Stimulated activated effector memory CD8-positive, alpha-beta T cell treated with anti-CD3 and anti-CD28 coated beads, Interleukin-12 subunit alpha, Interleukin-12 subunit beta, amount 100 ng/mL, for 72 hours (primary cell): ENCODE data around the gene CNPY1.
"Not testable (repeated sequence)": the region's sequence is repeated elsewhere in the genome, so short reads cannot be mapped to it uniquely, and the experiment has no call there.

Source experiments
- ATAC-seq: fragments of 150-1000 bp; cut with Tn5 transposase; 2 replicates; pipeline ENCODE4 v1.10.0; 2021
- DNase-seq, 2 donors: peaks; one replicate each; pipeline ENCODE4 v3.0.0; 2021 to 2022; ENCODE audit warnings: low spot score in 2 of 2
- H3K27ac Mint-ChIP-seq: one replicate; pipeline ENCODE4 v1.8.0; 2022; ENCODE audit warnings: mild to moderate bottlenecking, mixed read lengths
- H3K36me3 Mint-ChIP-seq: one replicate; pipeline ENCODE4 v1.8.0; 2022; ENCODE audit warnings: mild to moderate bottlenecking, mixed read lengths
- H3K4me1 Mint-ChIP-seq: one replicate; pipeline ENCODE4 v1.8.0; 2022; ENCODE audit warnings: mixed read lengths
- H3K4me3 Mint-ChIP-seq: one replicate; pipeline ENCODE4 v1.8.0; 2022; ENCODE audit warnings: mild to moderate bottlenecking, mixed read lengths
- H3K9me3 Mint-ChIP-seq: one replicate; pipeline ENCODE4 v1.8.0; 2022; ENCODE audit warnings: mixed read lengths

CNPY1 gene

DNA sequence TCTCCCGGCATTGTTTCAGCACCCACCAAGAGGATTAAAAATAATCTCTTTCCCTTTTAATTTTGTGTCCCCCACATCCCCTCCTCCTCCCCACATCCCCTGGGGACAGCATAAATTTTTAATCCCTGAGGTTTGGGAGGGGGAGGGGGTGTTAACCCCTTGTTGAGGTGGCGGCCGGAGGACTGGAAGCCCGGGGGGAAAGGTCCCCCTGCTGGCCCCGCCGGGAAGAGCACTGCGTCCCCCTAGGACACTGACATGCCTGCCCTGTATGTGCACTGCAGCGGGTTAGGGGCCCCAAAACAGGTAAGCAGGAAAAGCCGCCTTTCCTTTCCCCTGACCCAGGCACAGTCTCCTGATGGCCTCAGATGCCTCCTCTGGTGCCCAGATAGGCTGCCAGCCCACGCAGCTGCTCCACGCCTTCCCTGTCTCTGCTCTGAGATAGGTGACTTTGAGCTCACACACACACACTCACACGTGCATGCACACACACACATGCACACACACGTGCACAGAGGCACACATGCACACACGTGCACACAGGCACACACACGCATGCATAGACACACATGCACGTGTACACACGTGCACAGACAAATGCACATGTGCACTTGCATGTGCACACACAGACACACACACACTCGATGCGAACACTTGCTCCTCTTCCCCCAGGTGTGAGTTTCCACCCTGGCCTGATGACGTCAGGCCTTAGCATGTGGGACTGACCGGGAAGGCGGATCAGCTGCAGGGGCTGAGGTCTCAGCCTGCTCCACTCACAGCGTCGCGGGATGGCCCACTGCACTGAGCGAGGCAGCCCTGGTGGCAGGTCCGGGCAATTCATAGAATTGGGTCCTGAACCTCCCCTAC lies 12.3 kb downstream of the CNPY1 start:
- peak; percentile 62 for ATAC-seq
- H3K9me3 Mint-ChIP-seq = no peaks in the 10 kb centered on the region
- H3K36me3 Mint-ChIP-seq = peaks cover 5% of the 10 kb centered on the region
- no peak overlapping the region for H3K27ac Mint-ChIP-seq
- peak overlapping the region; percentile 56 for H3K4me3 Mint-ChIP-seq
- DNase-seq = peak in 1 of 2 donors; percentile 73
- peaks cover 19% of the 10 kb centered on the region for H3K4me1 Mint-ChIP-seq

DNA sequence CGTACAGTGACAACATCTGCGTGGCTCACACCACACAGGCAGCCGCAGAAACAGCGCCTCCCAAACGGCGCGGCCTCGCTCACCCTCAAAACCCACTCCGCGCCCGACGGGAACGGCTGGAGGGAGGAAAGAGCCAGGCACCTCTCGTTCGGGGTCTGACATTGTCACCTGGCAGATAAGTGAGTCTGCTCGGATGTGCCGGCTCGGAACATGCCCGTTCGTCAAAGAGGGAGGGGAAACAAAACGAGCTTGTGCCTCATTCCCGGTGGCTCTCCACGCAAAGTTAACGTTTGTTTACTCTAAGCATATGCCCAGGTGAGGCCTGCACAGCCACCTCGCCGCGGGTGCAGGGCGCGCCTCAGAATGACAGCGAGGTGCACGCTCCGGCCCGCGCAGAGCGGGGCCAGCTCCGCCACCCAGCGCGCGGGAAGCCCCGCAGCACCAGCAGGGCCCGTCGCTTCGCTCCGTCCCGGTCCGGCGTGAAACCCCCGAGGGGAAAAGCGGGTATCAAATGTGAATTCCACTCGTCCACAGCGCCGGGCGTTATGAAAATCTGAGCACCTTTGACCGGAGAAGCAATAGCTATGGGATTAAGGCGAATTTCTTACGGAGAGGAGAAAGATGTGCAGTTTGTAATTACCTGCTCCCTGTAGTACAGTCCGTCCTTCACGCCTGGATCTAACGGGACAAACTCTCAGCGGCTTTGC lies 13.1 kb downstream of the CNPY1 start:
- Mint-ChIP-seq H3K27ac (no peak overlapping the region), H3K4me1 (peaks cover 19% of the 10 kb centered on the region), H3K36me3 (peaks cover 5% of the 10 kb centered on the region), H3K9me3 (no peaks in the 10 kb centered on the region), H3K4me3 (peak overlapping the region; percentile 56)
- ATAC-seq (peak; percentile 20), DNase-seq (no peak)

DNA sequence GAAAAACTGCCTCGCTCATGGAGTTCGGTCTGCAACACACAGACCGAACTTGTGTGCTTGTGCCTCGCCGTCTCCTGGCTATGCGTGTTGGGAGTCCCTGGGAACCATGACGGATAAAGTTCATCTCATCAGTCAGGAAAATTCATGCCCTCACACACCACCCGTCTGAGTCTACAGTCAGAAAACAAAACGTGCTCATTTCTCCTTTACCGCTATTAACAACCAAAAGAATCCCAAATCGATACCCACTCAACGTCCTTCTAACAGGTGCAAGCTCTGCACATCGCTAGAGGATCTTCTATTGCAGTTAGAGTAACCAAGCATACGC lies 13.6 kb downstream of the CNPY1 start:
- ATAC-seq (no peak), DNase-seq (no peak)
- H3K4me3 Mint-ChIP-seq = peak overlapping the region; percentile 56
- H3K4me1 Mint-ChIP-seq = peaks cover 19% of the 10 kb centered on the region
- no peak overlapping the region for H3K27ac Mint-ChIP-seq
- no peaks in the 10 kb centered on the region for H3K9me3 Mint-ChIP-seq
- peaks cover 5% of the 10 kb centered on the region for H3K36me3 Mint-ChIP-seq

DNA sequence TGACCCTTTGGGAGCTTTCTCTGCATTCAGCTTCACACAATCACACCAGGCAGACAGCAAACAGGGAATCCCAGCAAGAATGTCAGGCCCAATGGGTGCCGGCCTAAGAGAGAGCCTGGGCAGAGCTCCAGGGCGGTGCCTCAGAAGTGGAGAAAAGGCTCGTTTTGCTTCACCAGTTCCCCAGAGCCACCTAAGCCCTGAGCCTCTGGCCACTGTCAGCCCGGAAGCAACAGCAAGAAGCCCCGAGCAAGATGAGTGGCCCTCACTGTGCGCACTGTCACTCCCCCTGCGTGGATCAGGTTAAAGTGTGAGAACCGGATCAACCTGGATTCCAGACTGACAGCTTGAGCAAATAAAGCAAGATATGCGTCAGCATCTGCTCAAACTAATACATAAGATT lies 14.7 kb downstream of the CNPY1 start:
- Mint-ChIP-seq H3K36me3 (peaks cover 5% of the 10 kb centered on the region), H3K4me1 (peaks cover 19% of the 10 kb centered on the region), H3K4me3 (no peak overlapping the region), H3K27ac (no peak overlapping the region), H3K9me3 (no peaks in the 10 kb centered on the region)
- ATAC-seq = no peak
- DNase-seq = no peak

DNA sequence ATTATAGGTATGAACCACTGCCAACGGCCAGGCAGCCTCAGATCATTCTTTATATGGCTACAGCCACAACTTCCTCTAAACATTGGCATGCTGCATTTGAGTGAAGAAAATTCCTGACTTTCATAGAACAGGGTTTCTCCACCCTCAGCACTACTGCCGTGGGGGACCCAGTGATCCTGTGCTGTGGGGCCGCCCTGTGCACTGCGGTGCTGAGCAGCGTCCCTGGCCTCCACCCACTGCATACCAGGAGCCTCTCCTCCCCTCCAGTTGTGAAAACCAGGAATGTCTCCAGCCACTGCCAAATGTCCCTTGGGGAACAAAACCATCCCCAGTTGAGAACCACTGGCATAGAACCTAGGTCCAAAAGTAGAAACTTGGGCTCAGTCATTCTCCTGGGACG lies 15.8 kb downstream of the CNPY1 start:
- ATAC-seq = no peak
- no peak for DNase-seq
- Mint-ChIP-seq H3K4me1 (peaks cover 19% of the 10 kb centered on the region), H3K27ac (no peak overlapping the region), H3K9me3 (no peaks in the 10 kb centered on the region), H3K4me3 (no peak overlapping the region), H3K36me3 (peaks cover 5% of the 10 kb centered on the region)

DNA sequence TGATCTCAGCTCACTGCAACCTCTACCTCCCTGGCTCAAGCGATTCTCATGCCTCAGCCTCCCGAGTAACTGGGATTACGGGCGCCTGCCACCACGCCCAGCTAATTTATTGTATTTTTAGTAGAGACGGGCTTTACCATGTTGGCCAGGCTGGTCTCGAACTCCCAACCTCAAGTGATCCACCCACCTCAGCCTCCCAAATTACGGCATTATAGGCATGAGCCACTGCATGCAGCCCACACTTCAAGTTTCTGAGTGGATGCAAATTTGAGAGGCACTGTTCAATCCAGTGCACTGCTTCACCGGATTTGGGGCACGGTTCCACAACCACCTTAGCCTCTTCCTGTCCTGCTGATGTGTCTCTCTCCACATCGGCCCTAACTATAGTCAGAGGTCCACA lies 16.5 kb downstream of the CNPY1 start:
- no peak for ATAC-seq

DNA sequence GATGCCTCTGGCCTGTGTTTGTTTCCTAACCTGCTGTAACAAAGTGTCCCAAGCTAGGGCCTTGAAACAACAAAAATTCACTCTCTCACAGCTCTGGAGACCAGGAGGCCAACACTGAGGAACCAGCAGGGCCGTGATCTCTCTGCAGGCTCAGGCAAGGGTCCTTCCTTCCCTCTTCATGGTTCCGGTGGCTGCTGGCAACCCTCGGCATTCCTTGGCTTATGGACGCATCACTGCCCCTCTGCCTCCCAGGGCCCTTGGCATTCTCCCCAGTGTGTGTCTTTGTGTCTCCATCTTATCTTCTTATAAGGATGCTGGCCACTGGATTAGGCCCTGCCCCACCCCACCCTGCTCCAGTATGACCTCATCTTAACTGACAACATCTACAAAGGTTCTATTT lies 17.0 kb downstream of the CNPY1 start:
- H3K27ac Mint-ChIP-seq = no peak overlapping the region
- peaks cover under 1% of the 10 kb centered on the region for H3K36me3 Mint-ChIP-seq
- H3K4me1 Mint-ChIP-seq = peaks cover 16% of the 10 kb centered on the region
- ATAC-seq (no peak), DNase-seq (no peak)
- no peak overlapping the region for H3K4me3 Mint-ChIP-seq
- H3K9me3 Mint-ChIP-seq = no peaks in the 10 kb centered on the region

More for the DNA sequence above, 16.5 kb downstream of the CNPY1 start:
- Mint-ChIP-seq H3K4me1 (peaks cover 19% of the 10 kb centered on the region), H3K9me3 (no peaks in the 10 kb centered on the region), H3K36me3 (peaks cover 5% of the 10 kb centered on the region), H3K4me3 (no peak overlapping the region), H3K27ac (no peak overlapping the region)
- no peak for DNase-seq

DNA sequence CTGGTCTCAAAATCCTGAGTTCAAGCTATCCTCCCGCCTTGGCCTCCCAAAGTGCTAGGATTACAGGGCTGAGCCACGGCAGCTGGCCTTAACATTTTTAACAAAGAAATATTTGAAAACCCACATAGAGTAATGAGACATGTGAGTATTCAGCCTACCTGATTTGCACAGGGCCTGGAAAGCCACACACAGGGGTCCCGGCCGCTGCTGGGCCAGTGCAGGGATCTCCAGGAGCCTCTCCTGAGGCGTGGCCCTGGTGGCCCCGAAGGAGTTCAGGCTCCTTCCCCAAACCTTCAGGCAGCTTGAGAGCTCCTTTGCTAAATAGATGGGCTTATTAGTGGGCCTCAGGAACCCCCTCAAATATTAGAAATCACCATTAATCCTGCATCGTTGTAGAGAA lies 18.7 kb downstream of the CNPY1 start:
- no peak overlapping the region for H3K4me3 Mint-ChIP-seq
- H3K27ac Mint-ChIP-seq = no peak overlapping the region
- H3K36me3 Mint-ChIP-seq = no peaks in the 10 kb centered on the region
- DNase-seq (no peak), ATAC-seq (no peak)
- no peaks in the 10 kb centered on the region for H3K9me3 Mint-ChIP-seq
- H3K4me1 Mint-ChIP-seq = peaks cover 2% of the 10 kb centered on the region

DNA sequence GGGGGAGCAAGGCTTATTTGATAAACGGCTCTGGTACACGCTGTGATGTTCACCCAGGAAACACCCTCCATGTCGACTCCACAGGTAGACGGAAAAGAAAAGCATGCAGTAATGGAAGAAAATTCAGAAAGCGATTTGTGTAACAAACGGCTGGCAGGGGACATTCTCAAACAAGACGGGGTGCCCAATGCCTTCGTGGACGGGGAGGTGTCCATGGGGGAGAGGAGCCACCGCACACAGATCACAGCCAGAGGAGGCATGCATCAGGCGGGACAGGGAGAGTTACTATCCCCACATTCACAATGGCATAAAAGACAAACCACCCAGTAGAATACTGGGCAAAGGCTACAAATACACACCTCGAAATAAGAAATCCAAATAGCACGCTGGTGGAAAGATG lies 20.1 kb downstream of the CNPY1 start:
- no peaks in the 10 kb centered on the region for H3K9me3 Mint-ChIP-seq
- ATAC-seq = no peak
- H3K36me3 Mint-ChIP-seq = no peaks in the 10 kb centered on the region
- no peak overlapping the region for H3K4me3 Mint-ChIP-seq
- no peak for DNase-seq
- H3K27ac Mint-ChIP-seq = no peak overlapping the region
- H3K4me1 Mint-ChIP-seq = no peaks in the 10 kb centered on the region

DNA sequence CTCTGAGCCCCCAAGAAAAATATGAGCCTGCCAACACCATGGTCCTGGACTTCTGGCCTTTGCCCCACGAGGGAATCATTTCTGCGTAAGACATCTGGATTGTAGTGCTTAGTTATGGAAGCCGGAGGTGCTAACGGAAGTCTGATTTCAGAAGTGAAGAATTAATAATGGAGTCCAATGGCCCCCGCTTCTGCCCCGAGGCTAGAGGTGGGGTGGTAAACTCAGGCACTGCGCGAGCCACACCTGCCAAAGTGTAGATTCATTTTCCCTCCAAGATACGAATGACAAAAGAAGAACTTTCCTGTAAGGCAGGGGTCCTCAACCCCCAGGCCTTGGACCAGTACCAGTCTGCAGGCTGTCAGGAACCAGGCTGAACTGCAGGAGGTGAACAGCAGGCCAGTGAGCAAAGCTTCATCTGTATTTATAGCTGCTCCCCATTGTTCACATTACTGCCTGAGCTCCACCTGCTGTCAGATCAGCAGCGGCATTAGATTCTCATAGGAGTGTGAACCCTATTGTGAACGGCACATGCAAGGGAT lies 22.3 kb downstream of the CNPY1 start:
- no peaks in the 10 kb centered on the region for H3K4me1 Mint-ChIP-seq
- ATAC-seq (no peak), DNase-seq (no peak)
- no peaks in the 10 kb centered on the region for H3K36me3 Mint-ChIP-seq
- H3K4me3 Mint-ChIP-seq = no peak overlapping the region
- no peak overlapping the region for H3K27ac Mint-ChIP-seq
- no peaks in the 10 kb centered on the region for H3K9me3 Mint-ChIP-seq

DNA sequence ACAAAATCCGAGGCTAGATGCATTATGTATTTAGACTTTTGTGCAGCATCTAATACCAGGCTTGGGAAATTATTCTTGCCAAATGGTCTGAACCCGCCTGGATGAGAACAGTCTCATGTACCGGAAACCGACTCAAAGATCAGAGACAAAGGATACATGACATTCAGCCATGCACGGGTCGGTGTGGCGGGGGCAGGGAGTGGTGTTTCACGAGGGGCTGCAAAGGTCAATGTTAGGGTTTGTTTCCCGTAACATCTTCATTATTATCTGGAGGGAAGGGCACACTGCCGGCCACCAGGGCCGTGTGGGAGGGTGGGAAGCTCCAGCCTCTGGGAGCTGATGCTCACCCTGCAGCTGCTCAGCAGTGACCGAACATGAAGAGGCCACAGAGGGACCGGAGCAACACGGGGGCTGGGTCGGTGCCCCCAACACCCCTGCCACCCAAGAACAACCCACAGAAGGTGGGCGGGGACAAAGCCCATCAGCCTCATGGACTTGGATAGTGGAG lies 23.1 kb downstream of the CNPY1 start:
- no peak for DNase-seq
- H3K4me3 Mint-ChIP-seq = no peak overlapping the region
- H3K36me3 Mint-ChIP-seq = no peaks in the 10 kb centered on the region
- no peaks in the 10 kb centered on the region for H3K9me3 Mint-ChIP-seq
- no peak for ATAC-seq
- H3K27ac Mint-ChIP-seq = no peak overlapping the region
- no peaks in the 10 kb centered on the region for H3K4me1 Mint-ChIP-seq

DNA sequence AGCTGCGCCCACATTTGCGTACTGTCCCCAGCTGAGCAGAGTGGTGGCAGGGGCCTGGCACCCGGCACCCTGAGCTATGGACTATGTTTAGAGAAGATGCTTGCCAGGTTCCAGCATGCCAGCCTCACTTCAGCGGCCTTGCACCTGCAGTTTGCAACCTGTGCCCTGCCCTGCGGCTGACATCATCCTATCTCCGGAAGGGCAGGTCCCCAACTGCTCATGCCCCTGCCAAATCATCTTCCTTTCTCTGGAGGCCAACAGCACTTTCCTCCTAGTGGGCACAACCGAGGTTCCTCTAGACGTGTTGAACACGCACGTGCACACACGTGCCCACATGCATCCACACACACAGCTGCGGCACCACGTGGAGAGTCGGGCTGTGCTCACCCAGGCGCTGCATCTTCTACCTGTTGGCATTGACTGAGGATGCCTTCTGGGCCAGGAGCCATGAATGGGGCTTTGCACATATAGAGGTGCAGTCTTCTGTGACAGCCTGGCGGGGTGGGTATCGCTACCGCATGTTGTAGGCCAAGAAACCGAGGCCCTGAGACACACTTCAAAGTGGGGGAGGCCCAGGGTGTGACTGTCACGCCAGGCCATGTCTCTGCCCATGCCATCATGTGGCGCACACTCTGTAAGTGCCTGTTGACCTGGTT lies 24.5 kb downstream of the CNPY1 start:
- H3K4me3 Mint-ChIP-seq = no peak overlapping the region
- no peak overlapping the region for H3K27ac Mint-ChIP-seq
- H3K4me1 Mint-ChIP-seq = no peaks in the 10 kb centered on the region
- H3K9me3 Mint-ChIP-seq = no peaks in the 10 kb centered on the region
- ATAC-seq (no peak), DNase-seq (no peak)
- no peaks in the 10 kb centered on the region for H3K36me3 Mint-ChIP-seq

DNA sequence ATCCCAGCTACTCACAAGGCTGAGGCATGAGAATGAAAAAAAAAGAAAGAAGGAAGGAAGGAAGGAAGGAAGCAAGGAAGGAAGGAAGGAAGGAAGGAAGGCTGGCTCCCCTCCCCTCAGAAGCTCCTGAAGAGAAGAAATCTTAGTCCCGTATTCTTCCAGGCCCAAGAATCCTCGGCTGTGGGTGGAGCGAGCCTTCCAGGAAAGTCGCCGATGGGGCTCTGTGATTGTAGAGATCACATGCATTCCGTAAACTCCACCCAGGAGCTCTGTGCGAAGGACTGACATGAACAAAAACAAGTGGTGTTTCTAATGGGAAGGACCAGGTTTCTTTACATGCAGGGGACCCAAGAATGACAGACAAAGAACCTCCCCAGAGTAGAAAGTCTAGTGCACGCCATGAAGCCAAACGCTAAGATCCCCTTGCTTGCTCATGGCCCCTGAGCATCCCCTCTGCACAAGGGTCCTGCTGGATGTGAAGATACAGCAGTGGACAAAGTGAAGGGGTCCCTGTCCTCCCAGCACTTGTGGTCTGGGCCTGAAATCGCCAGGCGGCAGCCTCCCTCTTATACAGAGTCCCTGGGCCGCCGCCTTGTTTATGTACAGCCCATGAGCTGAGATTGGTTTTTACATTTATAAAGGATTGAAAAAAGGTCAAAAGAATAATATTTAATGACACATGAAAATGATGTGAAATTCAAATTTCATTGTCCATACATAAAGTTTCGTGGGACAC lies 25.2 kb downstream of the CNPY1 start:
- ATAC-seq (no peak), DNase-seq (no peak)
- Mint-ChIP-seq H3K36me3 (no peaks in the 10 kb centered on the region), H3K4me1 (no peaks in the 10 kb centered on the region), H3K9me3 (no peaks in the 10 kb centered on the region), H3K27ac (no peak overlapping the region), H3K4me3 (no peak overlapping the region)

DNA sequence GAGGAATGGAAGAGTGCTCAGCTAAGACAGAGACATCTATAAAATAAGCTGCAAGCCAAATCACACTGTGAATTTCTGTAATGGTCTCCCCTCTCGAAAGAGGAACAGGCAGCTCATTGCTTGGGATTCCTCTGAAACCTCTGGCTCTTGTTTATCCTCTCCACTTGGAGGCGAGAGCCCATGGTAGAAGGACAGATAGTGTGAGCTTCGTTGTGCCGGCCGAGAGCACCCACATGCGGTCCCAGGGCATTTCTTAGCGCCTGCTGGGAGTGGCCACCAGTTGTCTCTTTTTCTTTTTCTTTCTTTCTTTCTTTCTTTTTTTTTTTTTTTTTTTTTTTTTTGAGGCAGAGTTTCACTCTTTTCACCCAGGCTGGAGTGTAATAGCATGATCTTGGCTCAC lies 26.2 kb downstream of the CNPY1 start:
- H3K36me3 Mint-ChIP-seq = no peaks in the 10 kb centered on the region
- ATAC-seq (no peak), DNase-seq (no peak)
- H3K9me3 Mint-ChIP-seq = no peaks in the 10 kb centered on the region
- H3K4me1 Mint-ChIP-seq = no peaks in the 10 kb centered on the region
- H3K27ac Mint-ChIP-seq = no peak overlapping the region
- H3K4me3 Mint-ChIP-seq = no peak overlapping the region

DNA sequence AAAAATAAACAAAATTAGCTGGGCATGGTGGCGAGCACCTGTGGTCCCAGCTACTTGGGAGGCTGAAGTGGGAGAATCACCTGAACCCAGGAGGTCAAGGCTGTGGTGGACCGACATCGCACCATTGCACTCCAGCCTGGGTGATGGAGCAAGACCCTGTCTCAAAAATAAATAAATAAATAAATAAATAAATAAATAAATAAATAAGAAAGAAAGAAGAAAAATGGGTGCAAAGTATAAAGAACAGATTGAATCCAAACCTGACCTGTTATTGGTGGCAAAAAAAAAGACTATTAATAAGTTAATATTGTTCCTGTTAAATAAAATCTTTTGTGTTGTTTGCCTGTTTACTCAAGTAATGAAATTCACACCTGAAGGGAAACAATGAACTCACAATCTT lies 27.0 kb downstream of the CNPY1 start:
- ATAC-seq = not testable (repeated sequence)

More for the DNA sequence above, 27.0 kb downstream of the CNPY1 start:
- not testable (repeated sequence) for H3K4me1 Mint-ChIP-seq, H3K9me3 Mint-ChIP-seq, DNase-seq, H3K36me3 Mint-ChIP-seq, H3K27ac Mint-ChIP-seq, H3K4me3 Mint-ChIP-seq
